G401 (cell line): ENCODE measurements around the gene MICAL3. TPM values are rescaled to one million over a fixed set of nuclear protein-coding genes. Genes with fewer than 3 reads are reported as not detected.
"Not testable (repeated sequence)": the region's sequence is repeated elsewhere in the genome, so short reads cannot be mapped to it uniquely, and the experiment has no call there.

Experiments used
- DNase-seq: peaks from one replicate; pipeline ENCODE4 v3.0.0-alpha.2; 2015; ENCODE audit warnings: low spot score
- in situ Hi-C: cut with HindIII; loops from 2 replicates; pipeline ENCODE4 v1.10.0; 2016; ENCODE audit warnings: low sequenced_read_pairs, mixed read lengths
- total RNA-seq: library from RNA; depleted of rRNA; stranded (reverse); fragments of >200 nt; shearing (Covaris generic); gene quantifications from 2 replicates; pipeline ENCODE4 v1.2.3, GENCODE V29; 2014

Gene MICAL3
- total RNA-seq, 1 experiment from 2014 or later, result 5.3 TPM

GRCh38 chr22:17774926-17775685 lies 249.3 kb downstream of the MICAL3 start:
- in situ Hi-C loops, result no loop called here
- DNase-seq, result peak; percentile 32

DNA sequence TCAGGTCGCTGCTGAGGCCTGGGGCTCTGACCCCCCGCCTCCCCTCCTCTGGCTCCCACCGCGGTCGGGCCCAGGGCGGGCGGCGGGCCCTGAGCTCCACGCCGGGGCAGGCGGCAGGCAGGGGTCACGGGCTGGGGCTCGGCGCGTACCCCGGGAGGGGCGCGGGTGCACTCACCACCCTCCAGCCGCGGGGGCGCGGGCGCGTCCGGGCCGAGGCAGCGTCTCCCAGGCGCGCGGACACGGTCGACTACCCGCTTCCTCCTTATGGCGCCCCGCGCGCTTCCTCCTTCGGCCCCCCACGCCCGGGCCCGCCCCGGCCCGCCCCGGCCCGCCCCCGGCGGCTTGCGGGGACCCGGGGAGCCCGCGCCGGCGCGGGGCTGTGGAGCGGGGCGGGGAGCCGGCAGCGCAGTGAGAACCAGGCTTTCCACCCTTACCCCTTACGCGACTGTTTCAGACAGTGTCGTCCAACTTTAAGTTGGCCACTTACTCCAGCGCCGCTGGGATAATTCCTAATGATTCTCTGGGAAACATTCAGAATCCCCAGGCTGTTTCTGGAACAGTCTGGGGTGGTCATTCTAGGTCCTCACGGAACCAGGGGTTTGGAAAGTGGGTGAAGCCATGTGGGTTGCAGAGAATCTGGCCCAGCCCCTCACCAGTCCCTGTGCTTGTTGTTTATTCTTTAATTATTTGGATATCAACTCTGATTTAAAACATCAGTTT lies 250.0 kb downstream of the MICAL3 start, which contains the start of gene BID:
Gene BID, minus strand, starts transcription at position 264 of the 720 bp plus-strand sequence. CDS start 24,353 bp downstream, outside the sequence.
- in situ Hi-C loops, result no loop called here
- DNase-seq, result peak; percentile 27

- peak; percentile 78 for DNase-seq
- in situ Hi-C loops, result no loop called here
These were observed 250.7 kb downstream of the MICAL3 start for GRCh38 chr22:17773606-17774205.

GRCh38 chr22:17772958-17773605 lies 251.3 kb downstream of the MICAL3 start:
- peak; percentile 46 for DNase-seq

GRCh38 chr22:17772249-17772957 lies 252.0 kb downstream of the MICAL3 start:
- peak; percentile 32 for DNase-seq
- in situ Hi-C loops, result no loop called here

More at GRCh38 chr22:17772958-17773605, 251.3 kb downstream of the MICAL3 start:
- in situ Hi-C loops, result no loop called here

- peak; percentile 49 for DNase-seq
- in situ Hi-C loops, result no loop called here
These were observed 253.9 kb downstream of the MICAL3 start for GRCh38 chr22:17770180-17771077.

DNA sequence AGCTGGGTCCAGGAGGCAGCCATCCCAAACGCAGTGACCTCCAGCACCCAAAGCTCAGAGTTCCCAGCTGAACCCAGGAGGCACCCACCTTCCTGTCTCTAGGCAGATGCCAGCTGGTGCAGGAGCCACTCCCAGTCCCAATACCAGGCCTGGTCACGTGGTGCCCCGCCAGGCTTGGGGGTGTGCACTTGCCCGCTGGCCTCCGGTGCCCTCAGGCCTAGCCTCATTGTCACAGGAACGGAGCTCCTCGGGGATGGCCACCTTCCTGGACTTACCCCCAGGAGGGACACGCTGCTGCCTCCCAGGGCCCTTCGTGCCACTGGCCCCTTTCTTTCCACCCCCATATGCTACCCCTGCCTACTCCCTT lies 254.7 kb downstream of the MICAL3 start:
- peak; percentile 23 for DNase-seq
- in situ Hi-C loops, result no loop called here

DNA sequence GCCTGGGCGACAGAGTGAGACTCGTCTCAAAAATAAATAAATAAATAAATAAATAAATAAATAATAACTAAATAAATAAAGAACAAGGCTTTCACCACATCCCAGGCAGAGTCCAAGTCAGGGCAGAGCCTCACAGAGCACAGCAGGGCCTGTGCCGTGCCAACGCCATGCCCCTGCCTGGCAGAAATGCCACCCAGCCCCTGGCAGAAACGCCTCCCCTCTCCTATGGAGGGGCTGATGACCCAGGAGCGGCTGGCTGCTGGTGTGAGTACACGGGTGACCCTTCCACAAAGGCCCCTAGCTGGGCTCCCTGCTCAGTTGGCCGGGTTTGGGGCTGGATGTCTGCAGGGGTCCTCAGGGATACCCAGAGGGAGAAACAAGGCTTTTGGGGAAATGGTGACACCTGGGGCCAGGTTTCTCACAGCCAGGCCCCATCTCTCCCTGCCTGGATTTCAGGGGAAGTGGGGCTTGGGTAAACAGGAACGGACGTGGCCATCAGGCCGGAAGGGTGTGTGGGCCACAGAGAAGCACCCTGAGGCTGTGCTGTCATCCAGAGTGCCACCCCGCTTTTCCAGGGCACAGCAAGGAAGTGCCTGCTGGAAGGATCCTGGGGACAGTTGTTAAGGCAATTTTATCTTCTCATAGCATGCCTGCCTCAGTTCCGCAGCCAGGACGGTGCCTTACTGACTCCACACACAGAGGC lies 255.2 kb downstream of the MICAL3 start:
- in situ Hi-C loops, result no loop called here
- no peak for DNase-seq

GRCh38 chr22:17767233-17768065 lies 256.9 kb downstream of the MICAL3 start:
- no peak for DNase-seq
- in situ Hi-C loops, result no loop called here

GRCh38 chr22:17764852-17765251 lies 259.5 kb downstream of the MICAL3 start:
- DNase-seq, in situ Hi-C loops: not testable (repeated sequence)

DNA sequence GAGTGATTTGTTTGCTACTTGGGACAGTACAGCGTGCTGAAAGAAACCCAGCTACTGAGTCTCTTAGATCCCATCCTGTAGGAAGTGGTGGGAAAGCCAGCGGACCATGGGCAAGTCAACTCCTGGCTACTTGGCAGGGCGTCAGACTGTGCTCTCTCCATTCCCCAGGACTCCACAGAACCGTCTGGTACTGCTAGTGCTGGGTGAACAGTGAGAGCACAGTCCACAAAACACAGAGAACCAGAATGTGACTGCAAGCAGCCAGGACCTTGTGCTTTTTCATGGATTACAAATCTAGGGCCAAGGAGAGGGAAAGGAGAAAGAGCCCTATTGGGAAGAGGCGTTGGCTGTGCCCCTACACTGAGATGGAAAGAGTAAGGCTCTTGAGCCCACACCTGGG lies 260.3 kb downstream of the MICAL3 start:
- peak; percentile 87 for DNase-seq
- in situ Hi-C loops, result no loop called here

- DNase-seq, in situ Hi-C loops: not testable (repeated sequence)
These were observed 260.9 kb downstream of the MICAL3 start for GRCh38 chr22:17763442-17763841.

DNA sequence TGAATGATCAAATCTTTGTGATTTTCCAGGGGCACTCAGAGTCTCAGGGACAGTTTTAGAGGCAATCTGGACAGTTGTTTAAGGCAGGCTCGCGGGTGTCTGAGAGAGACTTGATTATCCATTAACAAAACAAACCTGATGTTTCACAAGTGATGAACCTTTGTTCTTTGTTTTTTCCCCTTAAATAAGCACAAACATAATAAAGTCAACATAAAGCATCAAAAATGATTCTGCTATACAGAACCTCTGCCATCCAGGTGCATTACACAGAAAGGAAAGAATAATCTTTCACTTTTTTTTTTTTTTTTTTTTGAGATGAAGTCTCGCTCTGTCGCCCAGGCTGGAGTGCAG lies 263.2 kb downstream of the MICAL3 start:
- in situ Hi-C loops, result no loop called here
- no peak for DNase-seq

DNA sequence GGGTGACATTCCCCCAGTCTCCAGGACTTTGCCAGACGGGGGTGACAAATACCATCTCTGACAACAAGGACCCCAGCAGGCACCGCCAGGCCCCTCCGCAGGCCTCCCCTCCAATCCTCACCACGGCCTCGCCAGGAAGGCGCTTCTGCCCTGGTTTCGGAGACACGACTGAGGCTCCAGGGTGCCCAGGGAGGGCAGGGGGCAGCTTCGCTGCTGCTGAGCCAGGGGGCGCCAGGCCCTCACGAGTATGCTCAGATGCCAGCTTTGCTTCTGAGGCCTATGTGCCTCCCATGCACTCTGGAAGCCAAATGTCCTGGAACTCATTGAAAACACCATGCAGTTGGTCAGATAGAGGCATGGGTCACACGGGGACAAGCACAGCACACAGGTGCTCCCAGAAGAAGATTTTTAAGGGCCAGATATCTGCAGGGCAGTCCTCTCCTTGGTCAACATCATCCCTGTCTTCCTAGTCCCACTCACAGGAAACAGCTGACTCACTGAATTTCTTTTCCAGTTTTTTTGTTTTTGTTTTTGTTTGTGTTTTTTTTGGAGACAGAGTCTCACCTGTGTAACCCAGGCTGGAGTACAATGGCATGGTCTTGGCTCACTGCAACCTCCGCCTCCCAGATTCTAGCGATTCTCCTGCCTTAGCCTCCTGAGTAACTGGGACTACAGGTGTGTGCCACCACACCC lies 270.0 kb downstream of the MICAL3 start:
- in situ Hi-C loops, result no loop called here
- DNase-seq, result no peak

GRCh38 chr22:17753401-17753989 lies 270.9 kb downstream of the MICAL3 start:
- DNase-seq, result no peak
- in situ Hi-C loops, result no loop called here

DNA sequence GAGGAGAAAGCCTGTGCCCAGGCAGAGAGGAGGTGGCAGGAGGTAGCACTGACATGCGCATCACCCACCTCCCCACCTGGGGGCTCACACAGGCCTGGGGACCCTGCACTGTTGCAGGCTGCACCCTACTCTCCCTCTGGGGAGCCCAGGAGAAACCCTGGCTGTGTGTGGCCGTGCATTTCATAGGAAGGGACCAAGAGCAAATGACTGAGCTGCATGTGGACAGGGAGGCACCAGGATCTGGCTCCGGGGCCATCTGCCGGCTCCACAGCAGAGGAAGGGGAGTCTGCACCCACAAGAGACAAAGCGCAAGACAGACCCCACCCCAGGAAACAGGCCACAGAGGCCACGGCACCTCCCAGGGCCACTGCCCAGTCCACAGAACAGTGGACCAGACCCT lies 272.8 kb downstream of the MICAL3 start:
- DNase-seq, result no peak
- in situ Hi-C loops, result no loop called here
